ENCODE results near the gene PRKCA. TPM values are rescaled to one million over a fixed set of nuclear protein-coding genes. Genes with fewer than 3 reads are reported as not detected.

The PRKCA gene
- total RNA-seq, 1 donor from 2014 or later: 112 TPM

DNA sequence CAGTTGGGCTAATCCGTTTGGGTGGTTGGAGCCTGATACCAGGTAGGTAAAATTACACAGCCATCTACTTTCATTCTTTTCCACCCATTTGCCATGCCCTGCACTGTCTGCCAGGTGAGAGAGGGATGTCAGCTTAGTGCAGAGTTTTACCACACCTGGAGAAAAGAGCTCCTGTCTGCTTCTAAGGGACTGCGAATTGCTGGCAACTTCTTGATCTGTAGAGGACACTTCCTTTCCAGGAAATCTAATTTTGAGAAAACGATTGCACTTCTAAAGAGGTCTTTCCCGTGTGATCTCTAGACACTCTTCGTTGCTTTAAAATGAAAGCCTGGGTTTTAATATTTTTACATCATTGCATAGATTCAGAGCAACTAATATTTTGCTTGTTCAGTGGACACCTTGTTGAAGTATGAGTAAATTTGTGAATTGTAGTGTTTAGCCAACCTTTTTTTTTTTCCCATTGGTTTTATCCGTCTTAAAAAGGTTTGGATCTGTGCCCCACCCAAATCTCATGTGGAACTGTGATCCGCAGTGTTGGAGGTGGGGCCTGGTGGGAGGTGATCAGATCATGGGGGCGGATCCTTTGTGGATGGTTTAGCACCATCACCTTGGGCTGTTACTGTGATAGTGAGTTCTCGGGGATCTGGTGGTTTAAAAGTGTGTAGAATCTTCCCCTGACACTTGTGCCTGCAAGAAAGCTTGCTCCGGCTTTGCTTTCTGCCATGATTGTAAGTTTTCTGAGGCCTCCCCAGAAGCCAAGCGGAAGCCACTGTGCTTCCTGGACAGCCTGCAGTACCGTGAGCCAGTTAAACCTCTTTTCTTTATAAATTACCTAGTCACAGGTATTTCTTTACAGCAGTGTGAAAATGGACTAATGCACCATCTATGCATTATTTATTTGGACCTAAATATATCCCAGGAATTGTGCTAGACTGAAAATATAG lies 104.6 kb downstream of the PRKCA start:
- intact Hi-C loops (cut with micrococcal nuclease): no loop called here

DNA sequence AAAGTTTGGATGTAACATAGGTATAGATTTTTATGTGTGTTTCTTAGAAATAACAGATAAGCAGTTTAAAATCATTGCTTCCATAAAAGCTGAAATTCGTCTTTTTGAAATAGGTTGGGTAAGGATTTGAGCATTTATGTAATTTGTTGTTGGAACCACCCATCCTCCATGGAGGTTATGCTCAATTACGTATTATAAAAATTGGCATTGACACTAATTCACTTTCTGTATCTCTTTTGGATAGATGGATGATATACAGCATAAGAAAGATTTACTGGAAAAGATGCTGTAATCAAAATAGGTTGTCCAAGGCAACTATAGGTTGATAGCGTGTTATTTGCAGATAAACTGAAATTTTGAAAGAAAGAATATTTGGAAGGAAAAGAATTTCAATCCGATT lies 105.5 kb downstream of the PRKCA start:
- intact Hi-C loops (cut with micrococcal nuclease): no loop called here

DNA sequence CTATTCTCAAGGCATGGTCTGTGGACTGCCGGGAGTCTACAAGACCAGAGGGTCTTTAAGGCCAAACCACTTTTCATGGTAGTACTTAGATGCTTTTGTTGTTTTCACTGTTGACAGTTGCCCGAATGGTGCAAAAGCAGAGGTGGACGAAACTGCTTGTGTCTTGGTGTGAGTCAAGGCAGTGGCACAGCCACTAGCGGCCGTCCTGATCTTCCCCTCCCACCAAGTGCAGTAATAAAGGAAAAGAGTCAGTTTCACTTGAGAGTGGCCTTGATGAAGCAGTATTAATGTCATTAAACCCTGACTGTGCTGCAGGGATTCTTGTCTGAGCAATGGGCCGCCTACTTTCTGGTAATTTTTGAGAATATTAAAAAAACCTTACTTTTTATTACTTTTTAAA lies 109.1 kb downstream of the PRKCA start:
- intact Hi-C loops (cut with micrococcal nuclease): no loop called here

DNA sequence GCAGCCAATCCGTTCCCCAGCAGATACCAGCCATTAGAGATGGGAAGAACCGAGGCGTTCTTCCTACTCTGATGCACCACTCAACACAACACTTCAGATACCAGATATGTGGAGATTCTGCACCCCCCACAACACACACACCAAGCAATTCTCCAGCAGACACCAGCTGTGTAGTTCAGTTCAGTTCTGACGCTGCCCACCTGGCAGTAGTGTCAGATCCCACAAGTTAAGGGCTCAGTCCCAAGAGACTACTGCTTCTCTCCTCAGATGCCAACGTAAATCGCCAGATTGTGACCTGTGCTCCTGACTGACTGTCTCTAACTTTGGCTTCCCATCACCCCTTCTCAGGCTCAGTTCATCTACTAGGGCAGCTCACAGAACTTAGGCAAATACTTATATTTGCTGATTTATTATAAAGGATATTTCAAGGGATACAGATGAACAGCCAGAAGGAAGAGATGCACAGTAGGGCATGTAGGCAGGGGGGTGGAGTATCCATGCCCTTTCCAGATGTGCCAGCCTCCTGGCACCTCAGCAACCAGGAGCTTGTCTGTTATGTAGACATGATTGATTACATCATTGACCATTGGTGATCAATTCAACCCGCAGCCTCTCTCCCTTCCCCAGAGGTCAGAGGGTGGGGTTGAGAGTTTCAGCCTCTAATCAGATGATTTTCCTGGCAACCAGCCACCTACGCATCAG lies 110.6 kb downstream of the PRKCA start:
- intact Hi-C loops (cut with micrococcal nuclease): no loop called here

DNA sequence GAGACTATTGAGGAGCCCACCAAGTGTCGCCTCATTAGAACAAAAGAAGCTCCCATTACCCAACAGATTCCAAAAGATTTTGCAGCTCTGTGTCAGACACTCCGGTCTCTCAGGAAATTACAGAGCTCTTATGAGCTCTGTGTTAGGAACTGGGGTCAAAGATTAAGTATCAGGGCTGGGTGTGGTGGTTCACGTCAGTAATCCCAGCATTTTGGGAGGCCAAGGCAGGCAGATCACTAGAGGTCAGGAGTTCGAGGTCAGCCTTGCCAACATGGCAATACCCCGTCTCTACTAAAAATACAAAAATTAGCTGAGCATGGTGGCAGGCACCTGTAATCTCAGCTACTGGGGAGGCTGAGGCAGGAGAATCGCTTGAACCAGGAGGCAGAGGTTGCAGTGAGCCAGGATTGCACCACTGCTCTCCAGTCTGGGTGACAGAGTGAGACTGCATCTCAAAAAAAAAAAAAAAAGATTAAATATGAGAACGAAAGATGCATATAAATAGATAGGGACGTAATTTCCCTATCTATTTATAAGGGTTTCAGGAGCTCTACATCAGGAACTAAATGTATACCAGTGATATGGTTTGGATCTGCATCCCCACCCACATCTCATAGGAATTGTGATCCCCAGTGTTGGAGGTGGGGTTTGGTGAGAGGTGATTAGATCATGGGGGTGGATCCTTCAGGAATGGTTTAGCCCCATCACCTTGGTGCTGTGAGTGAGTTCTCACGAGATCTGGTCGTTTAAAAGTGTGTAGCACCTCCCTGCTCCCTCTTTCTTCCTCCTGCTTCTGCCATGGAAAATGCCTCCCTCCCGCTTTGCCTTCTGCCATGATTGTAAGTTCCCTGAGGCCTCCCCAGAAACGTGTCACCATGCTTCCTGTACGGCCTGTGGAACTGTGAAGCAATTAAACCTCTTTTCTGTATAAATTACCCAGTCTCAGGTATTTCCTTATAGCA lies 111.4 kb downstream of the PRKCA start:
- intact Hi-C loops (cut with micrococcal nuclease): no loop called here

DNA sequence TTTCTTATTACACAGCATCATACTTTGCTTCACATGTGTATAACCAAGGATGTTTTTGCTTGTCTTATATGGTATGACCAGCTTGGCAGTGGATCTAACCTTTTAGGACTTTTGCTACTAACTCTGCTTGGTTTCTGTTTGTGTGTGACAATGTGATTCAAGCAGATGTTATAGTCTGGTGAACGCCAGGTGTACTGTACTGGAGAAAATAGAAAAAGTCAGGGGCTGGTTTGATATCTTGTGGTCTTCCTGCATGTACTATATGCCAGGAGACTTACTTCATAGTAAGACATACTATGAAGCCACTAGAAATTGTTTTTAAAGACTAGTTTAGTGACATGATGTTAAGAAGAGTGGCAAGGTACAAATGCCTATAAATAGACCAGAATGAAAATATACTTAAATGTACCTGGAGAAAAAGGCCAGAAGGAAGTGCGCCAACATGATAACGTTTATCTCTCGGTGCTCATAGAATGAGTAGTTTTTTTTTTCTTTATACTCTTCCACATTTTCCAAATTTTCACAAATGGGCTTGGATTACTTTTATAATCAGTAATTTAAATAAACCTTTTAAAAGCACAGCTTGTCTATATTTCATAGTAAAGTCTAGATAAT lies 112.3 kb downstream of the PRKCA start:
- intact Hi-C loops (cut with micrococcal nuclease): no loop called here

DNA sequence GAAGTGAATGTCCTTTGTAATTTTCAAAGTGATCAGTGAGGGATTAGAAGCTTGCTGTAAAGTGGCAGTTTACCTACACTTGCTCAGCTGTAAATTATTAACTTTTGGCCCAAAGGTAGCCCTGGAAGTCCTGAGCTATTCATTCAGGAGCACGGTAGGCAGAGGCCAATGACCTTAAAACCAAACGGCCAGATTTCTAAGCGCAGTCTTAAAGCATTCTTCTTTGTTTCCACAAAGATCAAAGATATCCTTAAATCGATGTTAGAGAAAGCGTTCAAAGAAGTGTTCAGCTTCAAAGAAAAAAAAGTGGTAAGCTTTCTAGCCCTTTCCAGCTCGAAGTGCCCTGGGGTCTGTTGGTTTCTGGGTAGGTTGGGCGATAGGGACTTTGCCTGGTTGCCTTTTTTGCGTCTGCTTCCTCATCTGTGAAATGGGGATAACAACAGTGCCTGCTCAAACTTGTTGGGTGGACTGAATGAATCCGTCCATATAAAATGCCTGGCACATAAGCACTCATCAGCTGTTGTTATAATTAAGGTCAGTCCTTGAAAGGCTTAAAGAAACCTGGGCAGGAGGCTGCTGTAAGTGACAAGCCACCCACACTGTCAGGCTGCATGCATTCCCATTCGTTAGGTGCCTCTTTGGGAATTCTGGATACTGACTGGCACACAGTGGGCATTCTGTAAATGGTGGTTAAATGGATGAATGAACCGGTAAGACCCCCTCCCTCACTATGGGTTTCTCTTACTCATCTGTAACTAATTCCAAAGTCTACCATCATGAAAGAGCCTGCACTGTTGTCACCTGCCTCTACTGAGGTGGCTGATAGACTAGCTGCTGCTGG lies 113.2 kb downstream of the PRKCA start:
- intact Hi-C loops (cut with micrococcal nuclease): no loop called here

DNA sequence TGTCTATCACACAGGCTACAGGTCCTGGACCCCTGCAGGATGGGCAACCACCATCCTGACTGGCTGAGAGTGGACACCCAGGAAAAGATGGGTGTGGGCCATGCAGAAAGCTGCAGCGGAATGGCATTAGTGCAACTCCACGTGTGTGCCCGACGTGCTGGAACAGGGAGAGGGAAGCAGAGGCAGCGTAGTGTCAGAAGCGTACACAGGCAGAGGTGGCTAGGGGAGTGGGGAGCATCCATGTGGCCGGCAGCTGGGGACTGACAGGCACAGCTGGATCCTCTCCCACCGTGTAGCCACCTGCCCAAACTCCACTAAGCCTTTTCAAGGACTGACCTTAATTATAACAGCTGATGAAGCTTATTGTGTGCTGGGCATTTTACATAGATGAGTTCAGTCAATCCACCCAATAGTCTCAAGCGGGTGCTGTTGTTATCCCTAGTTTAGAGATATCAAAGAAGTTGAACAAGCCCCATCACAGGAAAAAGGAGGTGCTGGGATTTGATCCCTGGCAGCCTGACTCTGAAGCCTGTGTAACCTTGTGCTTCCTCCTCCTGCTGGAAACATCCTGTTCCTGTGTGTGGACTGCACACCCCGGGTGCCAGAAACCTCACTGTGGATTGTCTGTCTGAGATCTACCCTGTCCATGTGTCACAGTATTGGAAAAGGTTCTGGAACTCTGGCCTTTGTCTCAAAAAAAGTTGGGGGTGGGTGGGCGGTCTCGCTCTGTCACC lies 114.0 kb downstream of the PRKCA start:
- intact Hi-C loops (cut with micrococcal nuclease): no loop called here

DNA sequence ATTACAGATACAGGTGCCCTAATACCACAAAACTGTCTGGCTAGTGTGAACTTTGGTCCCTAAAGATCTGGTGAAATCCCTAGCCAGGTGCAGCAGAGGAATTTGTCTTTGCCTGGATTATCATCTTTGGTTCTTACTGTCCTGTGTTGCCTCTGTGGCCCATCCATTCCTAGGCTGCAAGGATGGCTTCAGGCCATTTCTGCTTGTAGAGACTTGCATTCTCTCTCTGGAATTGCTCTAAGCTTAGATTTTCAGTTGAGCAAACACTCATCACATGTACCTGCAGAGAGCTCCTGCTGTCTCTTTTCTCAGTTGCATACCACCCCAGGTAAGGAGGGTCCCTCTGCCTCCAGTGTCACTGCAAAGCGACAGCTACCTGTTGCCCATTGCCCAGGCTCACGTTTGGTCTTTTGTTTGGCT lies 114.9 kb downstream of the PRKCA start:
- intact Hi-C loops (cut with micrococcal nuclease): no loop called here

DNA sequence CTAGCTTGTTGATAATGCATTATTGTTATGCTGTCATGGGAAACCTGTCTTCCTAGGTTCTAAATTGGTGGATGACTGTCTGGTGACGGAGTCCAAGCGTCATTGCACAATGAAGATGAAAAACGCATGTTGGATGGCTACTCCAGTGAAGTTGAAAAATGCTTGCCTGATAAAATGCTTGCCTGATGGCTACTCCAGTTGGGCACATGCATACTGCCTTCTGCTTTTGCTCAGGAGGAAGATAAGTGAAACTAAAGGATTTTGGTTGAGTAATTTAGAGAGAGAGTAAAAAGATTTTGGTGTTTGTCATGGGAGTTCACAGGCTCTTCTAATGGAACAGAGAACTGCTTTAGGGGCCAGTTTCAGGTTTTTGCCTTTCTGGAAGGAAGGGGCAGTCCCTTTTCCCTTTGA lies 118.6 kb downstream of the PRKCA start:
- intact Hi-C loops (cut with micrococcal nuclease): no loop called here

DNA sequence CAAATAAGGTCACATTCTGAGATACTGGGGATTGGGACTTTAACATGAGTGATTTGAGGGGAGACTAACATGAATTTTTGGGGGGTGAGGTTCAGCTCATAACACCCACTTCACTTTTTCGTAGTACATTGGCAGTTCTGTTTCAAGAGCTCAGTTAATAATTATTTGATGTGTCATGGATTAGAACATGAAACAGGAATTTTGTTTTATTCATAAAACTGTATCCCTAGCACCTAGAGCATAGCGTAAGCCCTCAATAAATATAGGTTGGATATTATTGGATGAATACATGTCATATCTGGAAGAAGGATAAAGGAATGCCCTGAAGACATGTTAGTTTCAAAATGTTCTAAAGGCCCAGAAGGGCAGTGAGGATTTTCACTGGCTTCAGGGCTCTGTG lies 119.8 kb downstream of the PRKCA start:
- intact Hi-C loops (cut with micrococcal nuclease): no loop called here

DNA sequence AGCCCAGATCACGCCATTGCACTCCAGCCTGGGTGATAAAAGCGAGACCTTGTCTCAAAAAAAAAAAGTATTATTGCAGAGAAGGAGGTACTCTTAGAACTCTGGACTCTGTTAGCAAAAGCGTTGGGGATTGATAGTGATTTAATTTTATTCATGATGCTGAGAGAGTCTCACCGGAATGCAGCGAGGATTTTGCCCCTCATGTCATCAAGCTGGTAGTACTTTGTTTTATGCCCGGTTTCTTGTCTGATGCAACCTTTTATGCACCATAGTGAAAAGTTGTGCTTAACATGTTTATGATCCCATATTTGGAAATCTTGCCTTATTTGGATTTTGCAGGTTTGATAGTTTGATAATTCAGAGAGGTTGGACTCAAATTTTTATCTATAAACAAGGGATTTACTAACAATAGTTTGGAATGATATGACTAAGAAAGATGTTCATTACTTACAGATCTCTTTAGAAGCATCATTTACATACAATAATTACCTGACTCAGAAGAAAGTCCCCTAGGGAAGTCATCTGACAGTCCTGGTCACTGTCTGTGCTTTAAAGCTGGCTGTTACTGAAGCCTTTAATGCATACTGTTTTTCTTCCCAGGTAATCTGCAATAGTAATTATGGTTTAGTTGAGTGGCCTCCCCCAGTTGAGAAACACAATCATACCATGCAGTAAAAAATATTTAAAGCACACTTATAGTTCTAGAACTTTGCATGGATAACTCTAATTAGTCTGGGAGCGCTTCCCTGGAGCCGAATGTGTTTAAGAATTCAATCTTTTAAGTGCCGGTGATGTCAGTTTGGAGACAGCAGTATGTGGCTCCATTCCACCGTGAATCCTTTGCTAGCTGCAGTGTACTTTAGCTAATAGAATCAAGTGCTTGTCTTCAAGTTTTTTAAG lies 120.9 kb downstream of the PRKCA start:
- intact Hi-C loops (cut with micrococcal nuclease): no loop called here

DNA sequence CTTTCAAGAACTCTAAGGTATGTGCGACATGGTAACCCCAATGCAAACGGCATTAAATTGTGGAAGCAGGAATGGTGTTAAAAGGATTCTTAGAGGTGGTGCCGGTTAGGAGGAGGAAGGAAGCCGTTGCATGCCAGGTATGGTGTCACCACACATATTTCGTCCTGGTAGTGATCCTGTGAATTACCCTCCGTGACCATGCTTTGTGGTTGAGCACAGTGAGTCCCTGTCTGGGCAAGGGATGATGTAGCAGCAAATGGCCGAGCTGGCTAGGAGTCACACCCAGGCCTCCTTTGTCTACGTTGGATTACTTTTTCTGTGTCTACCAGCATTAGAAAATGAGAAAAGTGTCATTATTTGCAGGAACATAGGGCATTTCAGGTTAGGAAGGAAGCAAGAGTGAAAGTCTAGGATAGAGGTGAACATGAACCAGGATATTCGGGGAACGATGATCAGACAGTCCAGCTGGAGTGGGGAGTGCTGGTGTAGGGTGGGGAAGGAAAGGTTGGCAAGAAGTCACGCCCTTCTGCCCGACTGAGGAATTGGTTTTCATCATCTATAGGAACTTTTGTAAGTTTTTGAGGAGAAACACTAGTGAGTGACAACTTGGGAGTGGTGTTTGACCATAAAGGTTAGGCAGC lies 123.5 kb downstream of the PRKCA start:
- intact Hi-C loops (cut with micrococcal nuclease): loop anchor here (1.0 to 5.0 kb wide), 5 partner anchors 41 to 225 kb away; no protein-coding TSS in a partner anchor

DNA sequence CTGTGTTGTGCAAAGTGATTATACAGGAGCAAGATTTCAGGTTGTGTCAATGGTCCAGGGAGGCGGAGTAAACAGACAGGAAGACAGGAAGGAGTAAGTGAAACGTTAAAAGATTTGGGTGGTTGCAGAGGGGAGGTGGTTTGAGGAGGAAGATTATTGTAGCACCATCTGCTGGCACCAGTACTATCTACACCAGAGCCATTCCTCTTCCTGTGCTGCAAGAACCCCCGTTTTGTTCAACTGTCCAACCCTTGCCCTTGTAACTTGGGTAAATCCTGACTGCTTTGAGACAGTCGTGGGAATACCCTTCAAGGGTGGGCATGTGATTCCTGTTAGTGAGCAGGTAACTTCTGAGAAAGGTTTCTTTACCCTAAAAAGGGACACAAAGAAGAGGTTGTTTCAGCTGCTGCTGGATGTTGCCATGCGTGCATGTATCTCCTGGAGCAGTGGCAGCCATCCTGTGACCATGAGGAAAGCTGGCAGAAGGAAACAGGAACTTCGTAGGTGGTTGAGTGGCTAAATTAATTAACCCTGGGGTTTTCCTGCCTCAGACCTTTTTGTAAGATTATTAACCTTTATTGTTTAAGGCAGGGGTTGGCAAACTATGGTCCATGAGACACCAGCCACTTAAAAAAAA lies 124.1 kb downstream of the PRKCA start:
- intact Hi-C loops (cut with micrococcal nuclease): loop anchor here (1.0 to 5.0 kb wide), 5 partner anchors 41 to 226 kb away; no protein-coding TSS in a partner anchor

DNA sequence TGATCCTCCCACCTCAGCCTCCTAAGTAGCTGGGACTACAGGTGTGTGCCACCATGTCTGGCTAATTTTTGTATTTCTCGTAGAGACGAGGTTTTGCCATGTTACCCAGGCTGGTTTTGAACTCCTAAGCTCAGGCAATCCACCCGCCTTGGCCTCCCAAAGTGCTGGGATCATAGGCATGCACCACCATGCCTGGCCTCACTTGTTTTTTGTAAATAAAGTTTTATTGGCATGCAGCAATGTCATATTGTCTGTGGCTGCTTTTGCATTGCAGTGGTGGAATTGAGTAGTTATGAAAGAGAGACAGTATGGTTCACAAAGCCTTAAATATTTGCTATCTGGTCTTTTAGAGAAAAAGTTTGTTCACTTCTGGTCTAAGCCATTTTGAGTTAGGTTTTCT lies 124.7 kb downstream of the PRKCA start:
- intact Hi-C loops (cut with micrococcal nuclease): loop anchor here (2.0 to 5.0 kb wide), 4 partner anchors 40 to 226 kb away; no protein-coding TSS in a partner anchor

DNA sequence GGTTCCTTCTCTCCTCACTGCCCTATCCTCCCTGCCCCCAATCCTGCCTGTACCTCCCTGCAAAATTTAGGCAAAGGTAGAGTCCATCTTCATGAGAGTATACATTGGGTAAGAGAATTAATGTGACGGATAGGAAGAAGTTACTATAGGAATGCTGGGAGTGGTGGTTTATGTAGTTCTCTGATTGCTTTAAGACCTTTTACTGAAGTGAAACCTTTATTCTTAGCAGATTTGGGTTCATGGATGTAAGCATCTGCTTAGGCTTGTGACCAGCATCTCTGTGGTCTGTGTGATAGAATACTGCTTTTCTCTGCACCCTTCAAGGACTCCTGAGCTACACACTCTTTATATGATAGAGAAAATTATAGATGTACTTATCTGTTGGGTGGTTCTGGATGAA lies 127.3 kb downstream of the PRKCA start:
- intact Hi-C loops (cut with micrococcal nuclease): loop anchor here (5.0 kb wide), 1 partner anchor 38 kb away; no protein-coding TSS in a partner anchor

Measured in T-helper 2 cell treated with Interferon-gamma antibody and Interleukin-4, amounts not matched to agents 100 ng/mL and 5 ng/mL, for 36 hours (primary cell).